B cell (primary cell): ENCODE measurements around the gene ADK. TPM values are rescaled to one million over a fixed set of nuclear protein-coding genes. Genes with fewer than 3 reads are reported as not detected.

Experiments
- ATAC-seq: fragments of 200-7000 bp; cut with Tn5 transposase; one replicate; pipeline ENCODE4 v1.10.0; 2021; ENCODE audit warnings: low read depth, mild to moderate bottlenecking, moderate number of reproducible peaks, moderate library complexity
- CTCF ChIA-PET: fragments of 350-600 bp; sonication (Branson Sonifier 250); formaldehyde crosslinking; loops from one replicate; lab custom pipeline; 2021; ENCODE audit warnings: antibody characterized with exemption, inconsistent platforms; lab: Charles Lee
- POLR2A ChIA-PET: fragments of 350-600 bp; sonication (Branson Sonifier 250); formaldehyde crosslinking; loops from one replicate; lab custom pipeline; 2021; ENCODE audit warnings: antibody characterized with exemption; lab: Charles Lee
- DNase-seq: peaks from one replicate; pipeline ENCODE4 v3.0.0; 2013
- H2AFZ ChIP-seq: 2 replicates; pipeline ENCODE4 v1.6.1; 2012; ENCODE audit warnings: mild to moderate bottlenecking, low read depth, low read length; ENCODE audit not compliant: insufficient read depth, poor library complexity, severe bottlenecking
- H3K27ac ChIP-seq, 2 donors: 1 replicate in 1 of 2; 2 replicates in 1 of 2; pipeline ENCODE4 v1.5.1; 2012 to 2013; ENCODE audit warnings: low read length in 2 of 2, mild to moderate bottlenecking in 2 of 2, moderate library complexity in 1 of 2
- H3K27me3 ChIP-seq, 4 experiments: fragments of 200-600 bp in 1 of 4; sonication (generic) in 1 of 4; replicated peaks in 1 of 4; 1 replicate in 2 of 4; 2 replicates in 2 of 4; pipeline versions ENCODE4 v1.6.1 to v1.7.0; 2013 to 2016; ENCODE audit warnings: low read length in 3 of 4, mild to moderate bottlenecking in 2 of 4, mixed read lengths in 1 of 4, moderate library complexity in 1 of 4; ENCODE audit not compliant: insufficient read depth in 4 of 4, control insufficient read depth in 3 of 4; ENCODE audit errors: control extremely low read depth in 1 of 4
- H3K36me3 ChIP-seq, 2 experiments: replicated peaks in 1 of 2; 1 replicate in 1 of 2; 2 replicates in 1 of 2; pipeline versions ENCODE4 v1.6.1 to v1.7.1; 2013; ENCODE audit warnings: low read length in 1 of 2; ENCODE audit not compliant: insufficient read depth in 2 of 2, control insufficient read depth in 1 of 2; ENCODE audit errors: control extremely low read depth in 1 of 2, extremely low read depth in 1 of 2
- H3K4me1 ChIP-seq, 2 donors: fragments of 200-600 bp in 1 of 2; sonication (generic) in 1 of 2; 1 replicate in 1 of 2; 2 replicates in 1 of 2; pipeline versions ENCODE4 v1.5.1 to v1.6.1; 2013 to 2017; ENCODE audit warnings: low read length in 2 of 2; ENCODE audit not compliant: control insufficient read depth in 2 of 2, insufficient read depth in 2 of 2
- H3K4me2 ChIP-seq: replicated peaks from 2 replicates; pipeline ENCODE3; 2012; ENCODE audit warnings: mild to moderate bottlenecking, low read depth, low read length; ENCODE audit not compliant: poor library complexity, severe bottlenecking
- H3K4me3 ChIP-seq, 5 experiments: fragments of 200-600 bp in 1 of 5; sonication (generic) in 1 of 5; 1 replicate in 3 of 5; 2 replicates in 2 of 5; pipeline versions ENCODE4 v1.5.1 to v1.7.0; 2011 to 2016; ENCODE audit warnings: low read length in 4 of 5, mild to moderate bottlenecking in 4 of 5, low read depth in 2 of 5, control low read depth in 1 of 5, moderate library complexity in 1 of 5; ENCODE audit not compliant: insufficient read depth in 1 of 5; ENCODE audit errors: control extremely low read depth in 1 of 5, extremely low read depth in 1 of 5
- H3K79me2 ChIP-seq: fragments of 200-600 bp; sonication (generic); one replicate; pipeline ENCODE4 v1.6.0; 2016; ENCODE audit warnings: low read length; ENCODE audit not compliant: control insufficient read depth, insufficient read depth
- H3K9ac ChIP-seq: fragments of 200-600 bp; sonication (generic); 2 replicates; pipeline ENCODE4 v1.6.1; 2017; ENCODE audit warnings: mild to moderate bottlenecking, low read length, moderate library complexity
- H3K9me3 ChIP-seq, 3 donors: one replicate each; pipeline versions ENCODE4 v1.6.1 to v1.7.1; 2013; ENCODE audit warnings: low read length in 2 of 3; ENCODE audit not compliant: control insufficient read depth in 2 of 3, insufficient read depth in 1 of 3; ENCODE audit errors: control extremely low read depth in 1 of 3
- H4K20me1 ChIP-seq: 2 replicates; pipeline ENCODE4 v1.6.0; 2012; ENCODE audit warnings: mild to moderate bottlenecking, low read length; ENCODE audit not compliant: insufficient read depth, control insufficient read depth, poor library complexity, severe bottlenecking
- H3K27ac Mint-ChIP-seq: one replicate; pipeline ENCODE4 v1.8.0; 2021; ENCODE audit warnings: mixed read lengths
- H3K27me3 Mint-ChIP-seq: one replicate; pipeline ENCODE4 v1.8.0; 2021; ENCODE audit warnings: mixed read lengths
- H3K4me1 Mint-ChIP-seq: one replicate; pipeline ENCODE4 v1.8.0; 2021; ENCODE audit warnings: mixed read lengths
- H3K4me3 Mint-ChIP-seq: one replicate; pipeline ENCODE4 v1.8.0; 2021; ENCODE audit warnings: mixed read lengths
- H3K9me3 Mint-ChIP-seq: one replicate; pipeline ENCODE4 v1.8.0; 2022; ENCODE audit warnings: mixed read lengths; ENCODE audit not compliant: insufficient read depth
- CTCF ChIP-seq: fragments of 200-600 bp; IDR thresholded peaks from one replicate; pipeline ENCODE4 v1.8.0; 2022; ENCODE audit warnings: antibody characterized with exemption, mild to moderate bottlenecking
- EZH2 ChIP-seq: IDR thresholded peaks from 2 replicates; pipeline ENCODE4 v1.6.1; 2012; ENCODE audit warnings: borderline replicate concordance, low read depth, mild to moderate bottlenecking, moderate library complexity, low read length; ENCODE audit not compliant: insufficient read depth, poor library complexity, severe bottlenecking
- WGBS: methylation state at CpG from one replicate; pipeline ENCODE4 v1.1.5; 2013; ENCODE audit warnings: missing lambda C conversion rate; ENCODE audit not compliant: insufficient coverage; 5-methylcytosine and 5-hydroxymethylcytosine counted together
- intact Hi-C: fragments of 100-400 bp; cut with micrococcal nuclease; formaldehyde crosslinking; loops from one replicate; pipeline ENCODE4 v1.10.0; 2022
- polyA plus RNA-seq: library from polyadenylated mRNA; depleted of rRNA; stranded (reverse); fragments of >200 nt; gene quantifications from 2 replicates; pipeline ENCODE4 v1.2.3, GENCODE V29; 2012
- total RNA-seq, 2 donors: library from RNA; stranded (reverse); fragments of 120-200 nt in 1 of 2; gene quantifications; 1 replicate in 1 of 2; 2 replicates in 1 of 2; pipeline versions ENCODE4 v1.2.3 to v1.2.4, GENCODE V29; 2013 to 2022

Gene ADK
- total and polyA plus RNA-seq, 2 donors (not counting 1 experiment from before 2014, with no cell fraction given): 37.2 to 52.6 TPM

GRCh38 chr10:74150204-74150989, 624 bp upstream of the ADK start, which contains the start of gene AP3M1:
Gene AP3M1 (minus strand): TSS chr10:74150828. CDS start chr10:74138379, 12,449 bp downstream.
- H3K27ac ChIP-seq: peak within 1 kb of the TSS; percentile 93 to 97
- H3K9me3 ChIP-seq: no peaks in the 10 kb centered on the region
- DNase-seq: no peak
- TF ChIP-seq CTCF: no peak
- TF ChIP-seq EZH2: no peak
- peak within 1 kb of the TSS; percentile 93 for H3K4me2 ChIP-seq
- peak; percentile 51 for ATAC-seq
- H3K4me1 Mint-ChIP-seq: peaks cover 51% of the 10 kb centered on the region
- H3K9me3 Mint-ChIP-seq: no peaks in the 10 kb centered on the region
- intact Hi-C loops: loop anchor here (2.0 to 5.0 kb wide), 3 partner anchors 153 to 1086 kb away; partner anchors contain the start of genes SAMD8 and VCL
- ChIA-PET CTCF (interaction anchor here (0.9 to 5.8 kb wide), 19 partner anchors 12 to 1085 kb away, joined by 3 to 58 read pairs (median 4); partner anchors contain the start of gene COMTD1), POLR2A (interaction anchor here (0.7 to 2.0 kb wide), 9 partner anchors 12 to 1061 kb away, joined by 3 to 31 read pairs (median 5); partner anchors contain the start of gene VDAC2)
- no peaks in the 10 kb centered on the region for H3K27me3 ChIP-seq
- 0% methylated on average over 24 of the region's 32 CpGs for WGBS
- peak within 1 kb of the TSS; percentile 91 for H2AFZ ChIP-seq
- peaks cover 23% of the 10 kb centered on the region for H4K20me1 ChIP-seq
- no peak within 1 kb of the TSS for H3K4me3 Mint-ChIP-seq
- no peak within 1 kb of the TSS for H3K27ac Mint-ChIP-seq
- no peaks in the 10 kb centered on the region for H3K27me3 Mint-ChIP-seq
- peaks cover 36 to 53% of the 10 kb centered on the region in 2 donors for H3K4me1 ChIP-seq
- peak within 1 kb of the TSS; percentile 87 to 98 (median 94) for H3K4me3 ChIP-seq
- H3K9ac ChIP-seq: peak within 1 kb of the TSS; percentile 96
- peaks cover 0 to 13% of the 10 kb centered on the region in 2 experiments for H3K36me3 ChIP-seq
- H3K79me2 ChIP-seq: peaks cover 97% of the 10 kb centered on the region
